ENCODE data around the gene CAMK1D. TPM values are rescaled to one million over a fixed set of nuclear protein-coding genes. Genes with fewer than 3 reads are reported as not detected.

CAMK1D gene
- total and polyA plus RNA-seq, 2 of the 4 experiments (the other 2 are of a cell fraction): 5.0 to 5.3 TPM

GRCh38 chr10:12797471-12798262 lies 448.3 kb downstream of the CAMK1D start:
- H3K4me1 ChIP-seq (ENCODE audit: control insufficient read depth, insufficient read depth, low read length): peaks cover 2% of the 10 kb centered on the region; the same call in 1 of the 2 replicates
- peaks cover 3% of the 10 kb centered on the region; the same call in 1 of the 2 replicates for H3K27me3 ChIP-seq (ENCODE audit: control insufficient read depth, insufficient read depth, low read length)
- no peak overlapping the region for H3K27ac ChIP-seq (ENCODE audit: insufficient read depth, low read length)
- H3K9me1 ChIP-seq (ENCODE audit: insufficient read depth, low read length): no peaks in the 10 kb centered on the region
- H3K18ac ChIP-seq (ENCODE audit: low read depth, low read length): no peak overlapping the region
- WGBS, 2 experiments (ENCODE audit: extremely low coverage in 2 of 2, insufficient read length in 1 of 2): 66% methylated on average over 2 of the region's 11 CpGs; no CpG with 5 or more reads in 1 of the 2 experiments
- H2BK20ac ChIP-seq (ENCODE audit: low read depth, low read length): no peak overlapping the region
- CTCF ChIA-PET: interaction anchor here (1.1 kb wide), 1 partner anchor 15 kb away, joined by 3 read pairs; no protein-coding TSS in a partner anchor
- H2BK15ac ChIP-seq (ENCODE audit: low read depth, low read length): no peak overlapping the region
- no peak overlapping the region for H4K8ac ChIP-seq (ENCODE audit: low read depth in 2 of 2, low read length in 2 of 2)
- DNase-seq (peak; percentile 71), ATAC-seq (ENCODE audit: low read depth) (peak; percentile 42)
- in situ Hi-C loops (cut with MboI; ENCODE audit: low sequenced_read_pairs) (no loop called here), dilution Hi-C loops (cut with HindIII; ENCODE audit: low sequenced_read_pairs, unreplicated experiment) (no loop called here), intact Hi-C loops (cut with micrococcal nuclease) (no loop called here)
- H3K4me2 ChIP-seq (ENCODE audit: low read depth, low read length): no peak overlapping the region
- TF ChIP-seq BHLHE40 (IDR thresholded peaks at IDR 0.05; ENCODE audit: low read depth, low read length) (no peak), NFE2L2 (IDR thresholded peaks at IDR 0.05; ENCODE audit: low read depth, low read length) (no peak), USF2 (IDR thresholded peaks at IDR 0.05; ENCODE audit: low read depth, low read length) (no peak), SMC3 (IDR thresholded peaks at IDR 0.05; ENCODE audit: low read depth, low read length) (no peak), ELK1 (IDR thresholded peaks at IDR 0.05; ENCODE audit: borderline replicate concordance, low read depth, low read length) (no peak), POLR2A (IDR thresholded peaks at IDR 0.05; ENCODE audit: low read depth, low read length) (no peak), FOS (IDR thresholded peaks at IDR 0.05; ENCODE audit: low read depth, low read length) (peak; percentile 23; the same call in 1 of the 2 replicates), RFX5 (IDR thresholded peaks at IDR 0.05; ENCODE audit: low read depth, low read length) (no peak), CTCF (conservative IDR thresholded peaks at IDR 0.05; ENCODE audit: low read depth, low read length) (no peak), CEBPB (IDR thresholded peaks at IDR 0.05; ENCODE audit: low read depth, low read length) (peak; percentile 53), MAZ (IDR thresholded peaks at IDR 0.05; ENCODE audit: borderline replicate concordance, low read depth, low read length) (no peak), MXI1 (IDR thresholded peaks at IDR 0.05; ENCODE audit: borderline replicate concordance, low read depth, low read length) (no peak), CHD1 (IDR thresholded peaks at IDR 0.05; ENCODE audit: low read depth, low read length) (no peak), RAD21 (IDR thresholded peaks at IDR 0.05; ENCODE audit: low read length) (no peak)
- H3K4ac ChIP-seq (ENCODE audit: low read depth, low read length): no peak overlapping the region
- no peak overlapping the region for H4K5ac ChIP-seq (ENCODE audit: low read depth, low read length)
- no peak overlapping the region for H3K14ac ChIP-seq (replicated peaks; ENCODE audit: low read depth, low read length)
- H2AK9ac ChIP-seq (replicated peaks; ENCODE audit: low read depth, low read length, poor library complexity): no peak overlapping the region
- no peak overlapping the region for H3K9ac ChIP-seq (ENCODE audit: low read depth, low read length)
- H4K91ac ChIP-seq (ENCODE audit: insufficient read depth, low read depth, low read length): no peak overlapping the region
- no peaks in the 10 kb centered on the region for H4K20me1 ChIP-seq (ENCODE audit: insufficient read depth, low read length)
- no peak overlapping the region for H3K4me3 ChIP-seq (ENCODE audit: insufficient read depth, low read depth, low read length)
- H2BK5ac ChIP-seq (ENCODE audit: low read depth, low read length, poor library complexity, severe bottlenecking): no peak overlapping the region
- H3K56ac ChIP-seq (ENCODE audit: extremely low read depth, insufficient read depth, low read length): no peak overlapping the region
- no peak overlapping the region for H2BK120ac ChIP-seq (ENCODE audit: low read depth, low read length)
- POLR2A ChIA-PET (ENCODE audit: unreplicated experiment): no interaction called here
- H3K23ac ChIP-seq (ENCODE audit: low read depth, low read length): no peak overlapping the region
- H3K79me1 ChIP-seq (ENCODE audit: low read depth in 1 of 2, low read length in 2 of 2): no peaks in the 10 kb centered on the region
- no TSS peak for BruUV-seq (replicated peaks)
- 0 out of 2 replicates have a peak overlapping the region, but pooled peaks have one; percentile 9 for H2AK5ac ChIP-seq (ENCODE audit: low read depth, low read length)
- peak overlapping the region; percentile 24 for H2AFZ ChIP-seq (replicated peaks; ENCODE audit: low read length, poor library complexity)
- peaks cover 3% of the 10 kb centered on the region for H3K9me3 ChIP-seq (ENCODE audit: control insufficient read depth, insufficient read depth, low read length)
- no peaks in the 10 kb centered on the region for H3K36me3 ChIP-seq (ENCODE audit: control insufficient read depth, insufficient read depth, low read length)

Data from IMR-90 (cell line).